ENCODE measurements around the gene KIFC1.
"Not testable (repeated sequence)": the region's sequence is repeated elsewhere in the genome, so short reads cannot be mapped to it uniquely, and the experiment has no call there.

DNA sequence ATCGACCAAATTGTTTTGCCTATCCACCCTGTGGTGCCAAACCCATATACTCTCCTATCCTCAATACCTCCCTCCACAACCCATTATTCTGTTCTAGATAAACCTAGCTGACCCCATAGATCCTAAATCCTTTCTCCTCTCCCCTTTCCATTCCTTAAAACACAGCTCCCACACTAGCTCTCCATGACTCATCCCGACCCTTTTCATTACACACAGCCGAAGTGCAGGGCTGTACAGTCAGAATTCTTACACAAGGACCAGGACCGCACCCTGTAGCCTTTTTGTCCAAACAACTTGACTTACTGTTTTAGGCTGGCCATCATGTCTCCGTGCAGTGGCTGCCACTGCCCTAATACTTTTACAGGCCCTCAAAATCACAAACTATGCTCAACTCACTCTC, 44.7 kb upstream of the KIFC1 start:
- TF ChIP-seq, protein P1, sequence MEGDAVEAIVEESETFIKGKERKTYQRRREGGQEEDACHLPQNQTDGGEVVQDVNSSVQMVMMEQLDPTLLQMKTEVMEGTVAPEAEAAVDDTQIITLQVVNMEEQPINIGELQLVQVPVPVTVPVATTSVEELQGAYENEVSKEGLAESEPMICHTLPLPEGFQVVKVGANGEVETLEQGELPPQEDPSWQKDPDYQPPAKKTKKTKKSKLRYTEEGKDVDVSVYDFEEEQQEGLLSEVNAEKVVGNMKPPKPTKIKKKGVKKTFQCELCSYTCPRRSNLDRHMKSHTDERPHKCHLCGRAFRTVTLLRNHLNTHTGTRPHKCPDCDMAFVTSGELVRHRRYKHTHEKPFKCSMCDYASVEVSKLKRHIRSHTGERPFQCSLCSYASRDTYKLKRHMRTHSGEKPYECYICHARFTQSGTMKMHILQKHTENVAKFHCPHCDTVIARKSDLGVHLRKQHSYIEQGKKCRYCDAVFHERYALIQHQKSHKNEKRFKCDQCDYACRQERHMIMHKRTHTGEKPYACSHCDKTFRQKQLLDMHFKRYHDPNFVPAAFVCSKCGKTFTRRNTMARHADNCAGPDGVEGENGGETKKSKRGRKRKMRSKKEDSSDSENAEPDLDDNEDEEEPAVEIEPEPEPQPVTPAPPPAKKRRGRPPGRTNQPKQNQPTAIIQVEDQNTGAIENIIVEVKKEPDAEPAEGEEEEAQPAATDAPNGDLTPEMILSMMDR (IDR thresholded peaks at IDR 0.05): not testable (repeated sequence)
- TF ChIP-seq POLR2A (IDR thresholded peaks at IDR 0.05): not testable (repeated sequence)

Measured in lower leg skin (tissue), 3 donors.